GM23338 (cell line): ENCODE results near the gene TMEM30A. TPM values are rescaled to one million over a fixed set of nuclear protein-coding genes. Genes with fewer than 3 reads are reported as not detected.

Experiments
- ATAC-seq: fragments of 200-7000 bp; cut with Tn5 transposase; 3 replicates; pipeline ENCODE4 v1.9.1; 2020
- DNase-seq: peaks from one replicate; pipeline ENCODE4 v3.0.0-alpha.2; 2015; ENCODE audit warnings: low spot score
- H2AFZ ChIP-seq: fragments of 200-600 bp; sonication (generic); 2 replicates; pipeline ENCODE4 v1.8.0; 2016; ENCODE audit warnings: antibody characterized with exemption, mild to moderate bottlenecking, moderate library complexity
- H3F3A ChIP-seq: fragments of 200-600 bp; sonication (generic); replicated peaks from 2 replicates; pipeline ENCODE4 v1.8.0; 2017; ENCODE audit warnings: antibody characterized with exemption, mixed run types, low read depth
- H3K27ac ChIP-seq: fragments of 200-600 bp; sonication (generic); 2 replicates; pipeline ENCODE4 v1.6.1; 2016; ENCODE audit warnings: low read depth
- H3K27me3 ChIP-seq: fragments of 200-600 bp; sonication (generic); 2 replicates; pipeline ENCODE4 v1.8.0; 2016; ENCODE audit warnings: mild to moderate bottlenecking, mixed run types, moderate library complexity; ENCODE audit not compliant: insufficient read depth
- H3K36me3 ChIP-seq: fragments of 200-600 bp; sonication (generic); 2 replicates; pipeline ENCODE4 v1.8.0; 2016; ENCODE audit warnings: mild to moderate bottlenecking; ENCODE audit not compliant: insufficient read depth
- H3K4me1 ChIP-seq: fragments of 200-600 bp; sonication (generic); 2 replicates; pipeline ENCODE4 v1.8.0; 2016; ENCODE audit warnings: mild to moderate bottlenecking, moderate library complexity; ENCODE audit not compliant: insufficient read depth
- H3K4me2 ChIP-seq: fragments of 200-600 bp; sonication (generic); 2 replicates; pipeline ENCODE4 v1.7.1; 2017; ENCODE audit warnings: mixed run types
- H3K4me3 ChIP-seq: fragments of 200-600 bp; sonication (generic); 2 replicates; pipeline ENCODE4 v1.6.1; 2016; ENCODE audit warnings: mixed run types
- H3K79me2 ChIP-seq: fragments of 200-600 bp; sonication (generic); replicated peaks from 2 replicates; pipeline ENCODE4 v1.8.0; 2017; ENCODE audit warnings: mild to moderate bottlenecking; ENCODE audit not compliant: insufficient read depth
- H3K9me2 ChIP-seq: fragments of 200-600 bp; sonication (generic); 2 replicates; pipeline ENCODE4 v1.8.0; 2017; ENCODE audit not compliant: insufficient read depth
- H4K20me1 ChIP-seq: fragments of 200-600 bp; sonication (generic); replicated peaks from 2 replicates; pipeline ENCODE4 v1.8.0; 2017; ENCODE audit warnings: mild to moderate bottlenecking; ENCODE audit not compliant: insufficient read depth
- H3K27ac Mint-ChIP-seq: 2 replicates; pipeline ENCODE4 v1.8.0; 2020; ENCODE audit warnings: inconsistent platforms, mild to moderate bottlenecking, moderate library complexity, mixed read lengths
- H3K27me3 Mint-ChIP-seq: 3 replicates; pipeline ENCODE4 v1.8.0; 2022; ENCODE audit warnings: low read depth, mild to moderate bottlenecking, moderate library complexity, mixed read lengths, inconsistent platforms; ENCODE audit not compliant: insufficient read depth, poor library complexity
- H3K36me3 Mint-ChIP-seq: 3 replicates; pipeline ENCODE4 v1.8.0; 2021; ENCODE audit warnings: low read depth, mild to moderate bottlenecking, inconsistent platforms, moderate library complexity, mixed read lengths
- H3K4me1 Mint-ChIP-seq: 3 replicates; pipeline ENCODE4 v1.8.0; 2020; ENCODE audit warnings: mild to moderate bottlenecking, inconsistent platforms, mixed read lengths
- H3K4me3 Mint-ChIP-seq: 3 replicates; pipeline ENCODE4 v1.8.0; 2021; ENCODE audit warnings: moderate library complexity, mild to moderate bottlenecking, inconsistent platforms, mixed read lengths
- H3K9me3 Mint-ChIP-seq: 3 replicates; pipeline ENCODE4 v1.8.0; 2020; ENCODE audit warnings: moderate library complexity, mild to moderate bottlenecking, inconsistent platforms, mixed read lengths
- CREB1 ChIP-seq: fragments of 250-450 bp; sonication (Bioruptor Pico); IDR thresholded peaks from 2 replicates; pipeline ENCODE4 v1.5.0; 2020; ENCODE audit warnings: low read depth, mild to moderate bottlenecking, moderate library complexity
- EZH2 ChIP-seq: fragments of 200-600 bp; sonication (generic); IDR thresholded peaks from one replicate; pipeline ENCODE4 v1.8.0; 2017; ENCODE audit warnings: antibody characterized with exemption, mild to moderate bottlenecking, low read depth; ENCODE audit not compliant: unreplicated experiment
- EZH2phosphoT487 ChIP-seq: fragments of 200-600 bp; sonication (generic); IDR thresholded peaks from one replicate; pipeline ENCODE4 v1.8.1; 2018; ENCODE audit warnings: antibody characterized with exemption; ENCODE audit not compliant: unreplicated experiment
- JUNB ChIP-seq: IDR thresholded peaks from one replicate; pipeline ENCODE4 v1.6.1; 2016; ENCODE audit warnings: antibody characterized with exemption; ENCODE audit not compliant: unreplicated experiment
- NANOG ChIP-seq: IDR thresholded peaks from 2 replicates; pipeline ENCODE4 v1.6.1; 2016; ENCODE audit warnings: antibody characterized with exemption, borderline replicate concordance
- POLR2AphosphoS5 ChIP-seq: IDR thresholded peaks from 2 replicates; pipeline ENCODE4 v1.6.1; 2016; ENCODE audit warnings: antibody characterized with exemption, low read depth
- STAT1 ChIP-seq: IDR thresholded peaks from one replicate; pipeline ENCODE4 v1.6.1; 2016; ENCODE audit warnings: antibody characterized with exemption; ENCODE audit not compliant: unreplicated experiment
- ZNF114 ChIP-seq: fragments of 250-450 bp; sonication (Bioruptor Pico); IDR thresholded peaks from 2 replicates; pipeline ENCODE4 v1.5.0; 2020; ENCODE audit warnings: mild to moderate bottlenecking, moderate library complexity
- ZNF331 ChIP-seq: fragments of 250-450 bp; sonication (Bioruptor Pico); IDR thresholded peaks from 2 replicates; pipeline ENCODE4 v1.5.0; 2020; ENCODE audit warnings: low read depth, mild to moderate bottlenecking, moderate library complexity
- polyA plus RNA-seq: library from polyadenylated mRNA; unstranded; fragments of >200 nt; fragmentation: Nextera tagmentation; extraction: Ambion mirVana; gene quantifications from 2 replicates; pipeline ENCODE4 v1.2.1, GENCODE V29; 2016
- total RNA-seq: library from RNA; depleted of rRNA; stranded (reverse); fragments of >200 nt; shearing (Covaris generic); gene quantifications from 2 replicates; pipeline ENCODE4 v1.2.3, GENCODE V29; 2014
- TF ChIP-seq, protein P1 (sequence below), 2 experiments: fragments of 200-600 bp in 1 of 2; sonication (generic) in 1 of 2; conservative IDR thresholded peaks; 2 replicates each; pipeline versions ENCODE4 v1.5.1 to v1.6.1; 2016 to 2017; ENCODE audit warnings: antibody characterized with exemption in 2 of 2, low read depth in 2 of 2, mild to moderate bottlenecking in 2 of 2, moderate library complexity in 1 of 2
- TF ChIP-seq, protein P2 (sequence below): fragments of 250-450 bp; sonication (Bioruptor Pico); IDR thresholded peaks from 2 replicates; pipeline ENCODE4 v1.5.0; 2020; ENCODE audit warnings: mild to moderate bottlenecking, moderate library complexity
- TF ChIP-seq, protein P3 (sequence below): IDR thresholded peaks from one replicate; pipeline ENCODE4 v1.6.1; 2018; ENCODE audit warnings: antibody characterized with exemption; ENCODE audit not compliant: unreplicated experiment
- TF ChIP-seq, protein P4 (sequence below): IDR thresholded peaks from 2 replicates; pipeline ENCODE4 v1.6.1; 2016; ENCODE audit warnings: antibody characterized with exemption

TMEM30A gene
- total and polyA plus RNA-seq, 2 experiments from 2014 or later: 61.7 to 99.9 TPM

DNA sequence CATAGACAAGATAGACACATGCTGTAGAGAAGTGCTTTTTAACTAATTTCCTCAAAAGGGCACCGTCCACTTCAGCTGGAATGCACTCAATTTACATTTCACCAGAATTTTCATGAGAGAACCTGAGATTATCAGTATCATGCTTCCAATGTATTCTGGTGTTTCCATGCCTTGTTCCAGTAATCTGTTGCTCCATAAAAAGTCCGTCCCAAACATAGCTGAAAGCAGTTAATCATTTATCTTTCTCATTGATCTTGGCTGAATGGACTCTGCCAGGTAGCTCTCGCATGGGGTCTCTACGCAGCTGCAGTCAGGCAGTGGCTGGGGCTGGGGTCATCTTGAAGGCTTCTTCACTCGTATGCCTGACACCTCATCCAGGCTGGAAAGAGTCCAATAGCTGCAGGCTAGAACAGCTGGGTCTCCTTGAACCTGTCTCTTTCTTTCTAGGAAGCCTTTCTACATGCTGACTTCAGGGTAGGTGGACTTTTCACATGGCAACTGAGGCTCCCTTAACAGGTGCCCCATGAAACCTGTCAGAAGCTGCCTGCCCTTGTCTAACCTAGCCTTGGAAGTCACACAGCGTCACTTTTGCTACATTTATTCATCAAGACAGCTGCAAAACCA, 60.2 kb downstream of the TMEM30A start:
- Mint-ChIP-seq H3K27ac (no peak overlapping the region), H3K27me3 (no peaks in the 10 kb centered on the region), H3K9me3 (no peaks in the 10 kb centered on the region)

More for the DNA sequence above, 60.2 kb downstream of the TMEM30A start:
- H3K4me1 Mint-ChIP-seq: peaks cover 18% of the 10 kb centered on the region; the same call in 2 of the 3 replicates
- no peak overlapping the region for H3K4me3 ChIP-seq
- peak overlapping the region; percentile 18; the same call in 1 of the 2 replicates for H2AFZ ChIP-seq
- ATAC-seq (no peak), DNase-seq (no peak)
- H3K36me3 Mint-ChIP-seq: no peaks in the 10 kb centered on the region
- H3F3A ChIP-seq: no peaks in the 10 kb centered on the region
- H4K20me1 ChIP-seq: no peaks in the 10 kb centered on the region
- no peak overlapping the region for H3K4me3 Mint-ChIP-seq
- no peaks in the 10 kb centered on the region for H3K36me3 ChIP-seq
- H3K9me2 ChIP-seq: no peaks in the 10 kb centered on the region
- no peak overlapping the region for H3K27ac ChIP-seq
- H3K4me2 ChIP-seq: no peak overlapping the region
- TF ChIP-seq NANOG: no peak
- no peak for TF ChIP-seq ZNF331 (CRISPR knock-in tag)
- TF ChIP-seq, protein P1, sequence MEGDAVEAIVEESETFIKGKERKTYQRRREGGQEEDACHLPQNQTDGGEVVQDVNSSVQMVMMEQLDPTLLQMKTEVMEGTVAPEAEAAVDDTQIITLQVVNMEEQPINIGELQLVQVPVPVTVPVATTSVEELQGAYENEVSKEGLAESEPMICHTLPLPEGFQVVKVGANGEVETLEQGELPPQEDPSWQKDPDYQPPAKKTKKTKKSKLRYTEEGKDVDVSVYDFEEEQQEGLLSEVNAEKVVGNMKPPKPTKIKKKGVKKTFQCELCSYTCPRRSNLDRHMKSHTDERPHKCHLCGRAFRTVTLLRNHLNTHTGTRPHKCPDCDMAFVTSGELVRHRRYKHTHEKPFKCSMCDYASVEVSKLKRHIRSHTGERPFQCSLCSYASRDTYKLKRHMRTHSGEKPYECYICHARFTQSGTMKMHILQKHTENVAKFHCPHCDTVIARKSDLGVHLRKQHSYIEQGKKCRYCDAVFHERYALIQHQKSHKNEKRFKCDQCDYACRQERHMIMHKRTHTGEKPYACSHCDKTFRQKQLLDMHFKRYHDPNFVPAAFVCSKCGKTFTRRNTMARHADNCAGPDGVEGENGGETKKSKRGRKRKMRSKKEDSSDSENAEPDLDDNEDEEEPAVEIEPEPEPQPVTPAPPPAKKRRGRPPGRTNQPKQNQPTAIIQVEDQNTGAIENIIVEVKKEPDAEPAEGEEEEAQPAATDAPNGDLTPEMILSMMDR (conservative IDR thresholded peaks at IDR 0.05; ENCODE audit: low read depth in 2 of 2): no peak
- TF ChIP-seq, protein P2, sequence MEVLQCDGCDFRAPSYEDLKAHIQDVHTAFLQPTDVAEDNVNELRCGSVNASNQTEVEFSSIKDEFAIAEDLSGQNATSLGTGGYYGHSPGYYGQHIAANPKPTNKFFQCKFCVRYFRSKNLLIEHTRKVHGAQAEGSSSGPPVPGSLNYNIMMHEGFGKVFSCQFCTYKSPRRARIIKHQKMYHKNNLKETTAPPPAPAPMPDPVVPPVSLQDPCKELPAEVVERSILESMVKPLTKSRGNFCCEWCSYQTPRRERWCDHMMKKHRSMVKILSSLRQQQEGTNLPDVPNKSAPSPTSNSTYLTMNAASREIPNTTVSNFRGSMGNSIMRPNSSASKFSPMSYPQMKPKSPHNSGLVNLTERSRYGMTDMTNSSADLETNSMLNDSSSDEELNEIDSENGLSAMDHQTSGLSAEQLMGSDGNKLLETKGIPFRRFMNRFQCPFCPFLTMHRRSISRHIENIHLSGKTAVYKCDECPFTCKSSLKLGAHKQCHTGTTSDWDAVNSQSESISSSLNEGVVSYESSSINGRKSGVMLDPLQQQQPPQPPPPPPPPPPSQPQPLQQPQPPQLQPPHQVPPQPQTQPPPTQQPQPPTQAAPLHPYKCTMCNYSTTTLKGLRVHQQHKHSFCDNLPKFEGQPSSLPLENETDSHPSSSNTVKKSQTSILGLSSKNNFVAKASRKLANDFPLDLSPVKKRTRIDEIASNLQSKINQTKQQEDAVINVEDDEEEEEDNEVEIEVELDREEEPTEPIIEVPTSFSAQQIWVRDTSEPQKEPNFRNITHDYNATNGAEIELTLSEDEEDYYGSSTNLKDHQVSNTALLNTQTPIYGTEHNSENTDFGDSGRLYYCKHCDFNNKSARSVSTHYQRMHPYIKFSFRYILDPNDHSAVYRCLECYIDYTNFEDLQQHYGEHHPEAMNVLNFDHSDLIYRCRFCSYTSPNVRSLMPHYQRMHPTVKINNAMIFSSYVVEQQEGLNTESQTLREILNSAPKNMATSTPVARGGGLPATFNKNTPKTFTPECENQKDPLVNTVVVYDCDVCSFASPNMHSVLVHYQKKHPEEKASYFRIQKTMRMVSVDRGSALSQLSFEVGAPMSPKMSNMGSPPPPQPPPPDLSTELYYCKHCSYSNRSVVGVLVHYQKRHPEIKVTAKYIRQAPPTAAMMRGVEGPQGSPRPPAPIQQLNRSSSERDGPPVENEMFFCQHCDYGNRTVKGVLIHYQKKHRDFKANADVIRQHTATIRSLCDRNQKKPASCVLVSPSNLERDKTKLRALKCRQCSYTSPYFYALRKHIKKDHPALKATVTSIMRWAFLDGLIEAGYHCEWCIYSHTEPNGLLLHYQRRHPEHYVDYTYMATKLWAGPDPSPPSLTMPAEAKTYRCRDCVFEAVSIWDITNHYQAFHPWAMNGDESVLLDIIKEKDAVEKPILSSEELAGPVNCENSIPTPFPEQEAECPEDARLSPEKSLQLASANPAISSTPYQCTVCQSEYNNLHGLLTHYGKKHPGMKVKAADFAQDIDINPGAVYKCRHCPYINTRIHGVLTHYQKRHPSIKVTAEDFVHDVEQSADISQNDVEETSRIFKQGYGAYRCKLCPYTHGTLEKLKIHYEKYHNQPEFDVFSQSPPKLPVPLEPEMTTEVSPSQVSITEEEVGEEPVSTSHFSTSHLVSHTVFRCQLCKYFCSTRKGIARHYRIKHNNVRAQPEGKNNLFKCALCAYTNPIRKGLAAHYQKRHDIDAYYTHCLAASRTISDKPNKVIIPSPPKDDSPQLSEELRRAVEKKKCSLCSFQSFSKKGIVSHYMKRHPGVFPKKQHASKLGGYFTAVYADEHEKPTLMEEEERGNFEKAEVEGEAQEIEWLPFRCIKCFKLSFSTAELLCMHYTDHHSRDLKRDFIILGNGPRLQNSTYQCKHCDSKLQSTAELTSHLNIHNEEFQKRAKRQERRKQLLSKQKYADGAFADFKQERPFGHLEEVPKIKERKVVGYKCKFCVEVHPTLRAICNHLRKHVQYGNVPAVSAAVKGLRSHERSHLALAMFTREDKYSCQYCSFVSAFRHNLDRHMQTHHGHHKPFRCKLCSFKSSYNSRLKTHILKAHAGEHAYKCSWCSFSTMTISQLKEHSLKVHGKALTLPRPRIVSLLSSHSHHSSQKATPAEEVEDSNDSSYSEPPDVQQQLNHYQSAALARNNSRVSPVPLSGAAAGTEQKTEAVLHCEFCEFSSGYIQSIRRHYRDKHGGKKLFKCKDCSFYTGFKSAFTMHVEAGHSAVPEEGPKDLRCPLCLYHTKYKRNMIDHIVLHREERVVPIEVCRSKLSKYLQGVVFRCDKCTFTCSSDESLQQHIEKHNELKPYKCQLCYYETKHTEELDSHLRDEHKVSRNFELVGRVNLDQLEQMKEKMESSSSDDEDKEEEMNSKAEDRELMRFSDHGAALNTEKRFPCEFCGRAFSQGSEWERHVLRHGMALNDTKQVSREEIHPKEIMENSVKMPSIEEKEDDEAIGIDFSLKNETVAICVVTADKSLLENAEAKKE (CRISPR knock-in tag): no peak
- no peak for TF ChIP-seq JUNB
- no peak for TF ChIP-seq POLR2AphosphoS5
- TF ChIP-seq CREB1: no peak
- TF ChIP-seq, protein P3, sequence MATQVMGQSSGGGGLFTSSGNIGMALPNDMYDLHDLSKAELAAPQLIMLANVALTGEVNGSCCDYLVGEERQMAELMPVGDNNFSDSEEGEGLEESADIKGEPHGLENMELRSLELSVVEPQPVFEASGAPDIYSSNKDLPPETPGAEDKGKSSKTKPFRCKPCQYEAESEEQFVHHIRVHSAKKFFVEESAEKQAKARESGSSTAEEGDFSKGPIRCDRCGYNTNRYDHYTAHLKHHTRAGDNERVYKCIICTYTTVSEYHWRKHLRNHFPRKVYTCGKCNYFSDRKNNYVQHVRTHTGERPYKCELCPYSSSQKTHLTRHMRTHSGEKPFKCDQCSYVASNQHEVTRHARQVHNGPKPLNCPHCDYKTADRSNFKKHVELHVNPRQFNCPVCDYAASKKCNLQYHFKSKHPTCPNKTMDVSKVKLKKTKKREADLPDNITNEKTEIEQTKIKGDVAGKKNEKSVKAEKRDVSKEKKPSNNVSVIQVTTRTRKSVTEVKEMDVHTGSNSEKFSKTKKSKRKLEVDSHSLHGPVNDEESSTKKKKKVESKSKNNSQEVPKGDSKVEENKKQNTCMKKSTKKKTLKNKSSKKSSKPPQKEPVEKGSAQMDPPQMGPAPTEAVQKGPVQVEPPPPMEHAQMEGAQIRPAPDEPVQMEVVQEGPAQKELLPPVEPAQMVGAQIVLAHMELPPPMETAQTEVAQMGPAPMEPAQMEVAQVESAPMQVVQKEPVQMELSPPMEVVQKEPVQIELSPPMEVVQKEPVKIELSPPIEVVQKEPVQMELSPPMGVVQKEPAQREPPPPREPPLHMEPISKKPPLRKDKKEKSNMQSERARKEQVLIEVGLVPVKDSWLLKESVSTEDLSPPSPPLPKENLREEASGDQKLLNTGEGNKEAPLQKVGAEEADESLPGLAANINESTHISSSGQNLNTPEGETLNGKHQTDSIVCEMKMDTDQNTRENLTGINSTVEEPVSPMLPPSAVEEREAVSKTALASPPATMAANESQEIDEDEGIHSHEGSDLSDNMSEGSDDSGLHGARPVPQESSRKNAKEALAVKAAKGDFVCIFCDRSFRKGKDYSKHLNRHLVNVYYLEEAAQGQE: no peak
- TF ChIP-seq EZH2phosphoT487: no peak
- TF ChIP-seq ZNF114 (CRISPR knock-in tag): no peak
- TF ChIP-seq, protein P4, sequence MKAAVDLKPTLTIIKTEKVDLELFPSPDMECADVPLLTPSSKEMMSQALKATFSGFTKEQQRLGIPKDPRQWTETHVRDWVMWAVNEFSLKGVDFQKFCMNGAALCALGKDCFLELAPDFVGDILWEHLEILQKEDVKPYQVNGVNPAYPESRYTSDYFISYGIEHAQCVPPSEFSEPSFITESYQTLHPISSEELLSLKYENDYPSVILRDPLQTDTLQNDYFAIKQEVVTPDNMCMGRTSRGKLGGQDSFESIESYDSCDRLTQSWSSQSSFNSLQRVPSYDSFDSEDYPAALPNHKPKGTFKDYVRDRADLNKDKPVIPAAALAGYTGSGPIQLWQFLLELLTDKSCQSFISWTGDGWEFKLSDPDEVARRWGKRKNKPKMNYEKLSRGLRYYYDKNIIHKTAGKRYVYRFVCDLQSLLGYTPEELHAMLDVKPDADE: no peak
- TF ChIP-seq EZH2: no peak
- no peak for TF ChIP-seq STAT1
- no peaks in the 10 kb centered on the region for H3K79me2 ChIP-seq
- H3K27me3 ChIP-seq: no peaks in the 10 kb centered on the region
- H3K4me1 ChIP-seq: peaks cover 15% of the 10 kb centered on the region; the same call in 1 of the 2 replicates
